Body of pancreas (tissue), 4 donors: ENCODE results near the gene EZH1.

Experiments used
- CTCF ChIP-seq, 7 experiments: fragments of 450-650 bp in 4 of 7; fragments of 200-600 bp in 3 of 7; sonication (generic) in 3 of 7; IDR thresholded peaks; one replicate each; pipeline ENCODE4 v1.5.1; 2016 to 2019; ENCODE audit warnings: antibody characterized with exemption in 7 of 7
- POLR2A ChIP-seq, 3 donors: fragments of 450-650 bp; IDR thresholded peaks; one replicate each; pipeline ENCODE4 v1.6.1; 2016; ENCODE audit warnings: antibody characterized with exemption in 3 of 3, mild to moderate bottlenecking in 2 of 3

- no peak for TF ChIP-seq CTCF (IDR thresholded peaks at IDR 0.05)
- no peak for TF ChIP-seq POLR2A (IDR thresholded peaks at IDR 0.05)
Observed at GRCh38 chr17:42784811-42785592, 40.2 kb upstream of the EZH1 start.
